ENCODE results near the gene SMKR1.

SMKR1 gene

DNA sequence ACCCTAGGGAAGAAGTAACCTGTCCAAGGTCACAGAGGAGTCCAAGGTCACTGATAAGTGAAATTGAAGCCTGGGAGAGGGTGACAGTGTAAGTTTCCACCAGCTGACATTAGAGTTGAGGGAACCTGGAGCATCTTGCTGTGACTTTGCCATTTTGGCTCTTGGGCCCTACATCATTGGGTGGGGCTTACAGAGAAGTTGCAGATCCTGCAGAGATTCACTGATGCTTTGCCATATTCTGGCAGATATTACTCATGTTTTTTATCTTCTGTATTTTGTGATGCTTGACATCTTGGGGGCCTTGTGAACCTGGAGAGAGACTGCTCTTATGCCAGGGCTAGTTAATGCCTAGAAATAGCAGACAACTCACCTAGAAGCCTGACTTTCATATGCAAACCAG, 36.5 kb downstream of the SMKR1 start:
- Histone ChIP-seq H3K27ac (replicated peaks) (no peak overlapping the region), H3K27me3 (ENCODE audit: insufficient read depth, poor library complexity, severe bottlenecking) (no peaks in the 10 kb centered on the region), H3K4me3 (replicated peaks; ENCODE audit: insufficient read depth, low read length) (no peak overlapping the region)
- TF ChIP-seq POLR2AphosphoS5 (IDR thresholded peaks at IDR 0.05; ENCODE audit: low read depth) (no peak), SPI1 (IDR thresholded peaks at IDR 0.05; ENCODE audit: borderline replicate concordance, low read depth) (no peak), GABPA (IDR thresholded peaks at IDR 0.05; ENCODE audit: low read depth) (no peak)
- TF ChIP-seq, protein P1, sequence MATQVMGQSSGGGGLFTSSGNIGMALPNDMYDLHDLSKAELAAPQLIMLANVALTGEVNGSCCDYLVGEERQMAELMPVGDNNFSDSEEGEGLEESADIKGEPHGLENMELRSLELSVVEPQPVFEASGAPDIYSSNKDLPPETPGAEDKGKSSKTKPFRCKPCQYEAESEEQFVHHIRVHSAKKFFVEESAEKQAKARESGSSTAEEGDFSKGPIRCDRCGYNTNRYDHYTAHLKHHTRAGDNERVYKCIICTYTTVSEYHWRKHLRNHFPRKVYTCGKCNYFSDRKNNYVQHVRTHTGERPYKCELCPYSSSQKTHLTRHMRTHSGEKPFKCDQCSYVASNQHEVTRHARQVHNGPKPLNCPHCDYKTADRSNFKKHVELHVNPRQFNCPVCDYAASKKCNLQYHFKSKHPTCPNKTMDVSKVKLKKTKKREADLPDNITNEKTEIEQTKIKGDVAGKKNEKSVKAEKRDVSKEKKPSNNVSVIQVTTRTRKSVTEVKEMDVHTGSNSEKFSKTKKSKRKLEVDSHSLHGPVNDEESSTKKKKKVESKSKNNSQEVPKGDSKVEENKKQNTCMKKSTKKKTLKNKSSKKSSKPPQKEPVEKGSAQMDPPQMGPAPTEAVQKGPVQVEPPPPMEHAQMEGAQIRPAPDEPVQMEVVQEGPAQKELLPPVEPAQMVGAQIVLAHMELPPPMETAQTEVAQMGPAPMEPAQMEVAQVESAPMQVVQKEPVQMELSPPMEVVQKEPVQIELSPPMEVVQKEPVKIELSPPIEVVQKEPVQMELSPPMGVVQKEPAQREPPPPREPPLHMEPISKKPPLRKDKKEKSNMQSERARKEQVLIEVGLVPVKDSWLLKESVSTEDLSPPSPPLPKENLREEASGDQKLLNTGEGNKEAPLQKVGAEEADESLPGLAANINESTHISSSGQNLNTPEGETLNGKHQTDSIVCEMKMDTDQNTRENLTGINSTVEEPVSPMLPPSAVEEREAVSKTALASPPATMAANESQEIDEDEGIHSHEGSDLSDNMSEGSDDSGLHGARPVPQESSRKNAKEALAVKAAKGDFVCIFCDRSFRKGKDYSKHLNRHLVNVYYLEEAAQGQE (IDR thresholded peaks at IDR 0.05; ENCODE audit: insufficient replicate concordance, low read depth) = no peak
- TF ChIP-seq, protein P2, sequence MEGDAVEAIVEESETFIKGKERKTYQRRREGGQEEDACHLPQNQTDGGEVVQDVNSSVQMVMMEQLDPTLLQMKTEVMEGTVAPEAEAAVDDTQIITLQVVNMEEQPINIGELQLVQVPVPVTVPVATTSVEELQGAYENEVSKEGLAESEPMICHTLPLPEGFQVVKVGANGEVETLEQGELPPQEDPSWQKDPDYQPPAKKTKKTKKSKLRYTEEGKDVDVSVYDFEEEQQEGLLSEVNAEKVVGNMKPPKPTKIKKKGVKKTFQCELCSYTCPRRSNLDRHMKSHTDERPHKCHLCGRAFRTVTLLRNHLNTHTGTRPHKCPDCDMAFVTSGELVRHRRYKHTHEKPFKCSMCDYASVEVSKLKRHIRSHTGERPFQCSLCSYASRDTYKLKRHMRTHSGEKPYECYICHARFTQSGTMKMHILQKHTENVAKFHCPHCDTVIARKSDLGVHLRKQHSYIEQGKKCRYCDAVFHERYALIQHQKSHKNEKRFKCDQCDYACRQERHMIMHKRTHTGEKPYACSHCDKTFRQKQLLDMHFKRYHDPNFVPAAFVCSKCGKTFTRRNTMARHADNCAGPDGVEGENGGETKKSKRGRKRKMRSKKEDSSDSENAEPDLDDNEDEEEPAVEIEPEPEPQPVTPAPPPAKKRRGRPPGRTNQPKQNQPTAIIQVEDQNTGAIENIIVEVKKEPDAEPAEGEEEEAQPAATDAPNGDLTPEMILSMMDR (IDR thresholded peaks at IDR 0.05; ENCODE audit: insufficient read depth, low read length) = no peak
- DNase-seq (ENCODE audit: low read depth in 1 of 2, low spot score in 1 of 2) = no peak

DNA sequence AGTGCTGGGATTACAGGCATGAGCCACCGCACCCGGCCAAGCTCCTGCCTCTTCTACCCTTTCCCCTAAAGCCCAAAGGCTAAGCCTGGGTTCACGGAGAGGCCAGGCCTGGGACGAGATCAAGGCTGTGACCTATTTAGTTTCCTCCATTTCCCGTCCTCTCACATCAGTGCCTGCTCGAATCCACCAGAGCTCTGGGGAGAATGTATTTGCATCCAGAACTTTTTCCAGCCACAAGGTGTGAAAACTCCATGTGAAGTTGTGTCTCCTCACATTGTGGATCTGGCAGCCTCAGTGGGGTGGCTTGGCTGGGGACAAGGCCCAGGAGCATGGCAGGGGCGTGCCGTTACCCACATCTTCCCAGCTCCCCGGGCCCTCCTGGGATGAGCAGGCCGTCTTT, 38.0 kb downstream of the SMKR1 start:
- H3K27me3 ChIP-seq (ENCODE audit: insufficient read depth, poor library complexity, severe bottlenecking) = no peaks in the 10 kb centered on the region
- TF ChIP-seq, protein P1 (IDR thresholded peaks at IDR 0.05; ENCODE audit: insufficient replicate concordance, low read depth) = no peak
- TF ChIP-seq POLR2AphosphoS5 (IDR thresholded peaks at IDR 0.05; ENCODE audit: low read depth) = no peak
- TF ChIP-seq, protein P2 (IDR thresholded peaks at IDR 0.05; ENCODE audit: insufficient read depth, low read length) = no peak
- no peak for TF ChIP-seq GABPA (IDR thresholded peaks at IDR 0.05; ENCODE audit: low read depth)
- no peak for TF ChIP-seq SPI1 (IDR thresholded peaks at IDR 0.05; ENCODE audit: borderline replicate concordance, low read depth)
- no peak for DNase-seq (ENCODE audit: low read depth in 1 of 2, low spot score in 1 of 2)
- no peak overlapping the region for H3K27ac ChIP-seq (replicated peaks)
- H3K4me3 ChIP-seq (replicated peaks; ENCODE audit: insufficient read depth, low read length) = no peak overlapping the region

DNA sequence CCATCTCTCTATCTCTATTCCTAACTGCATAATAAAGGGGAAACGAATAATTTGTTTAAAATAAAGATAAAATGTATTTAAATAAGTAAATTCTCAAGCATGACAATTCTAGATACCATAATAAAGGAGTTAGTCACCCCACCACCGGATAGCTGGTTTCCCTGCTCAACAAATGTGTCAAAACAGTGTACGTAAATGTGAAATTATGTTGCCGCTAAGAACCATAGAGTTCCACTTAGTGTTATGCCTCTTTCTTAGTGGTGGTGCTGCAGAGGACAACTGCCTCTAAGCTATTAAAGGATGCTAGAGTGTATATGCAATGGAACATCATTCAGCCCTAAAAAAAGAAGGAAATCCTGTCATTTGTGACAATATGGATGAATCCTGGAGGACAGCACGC, 42.4 kb downstream of the SMKR1 start:
- Histone ChIP-seq H3K27ac (replicated peaks) (no peak overlapping the region), H3K4me3 (replicated peaks; ENCODE audit: insufficient read depth, low read length) (no peak overlapping the region), H3K27me3 (ENCODE audit: insufficient read depth, poor library complexity, severe bottlenecking) (no peaks in the 10 kb centered on the region)
- TF ChIP-seq, protein P1 (IDR thresholded peaks at IDR 0.05; ENCODE audit: insufficient replicate concordance, low read depth) = no peak
- TF ChIP-seq SPI1 (IDR thresholded peaks at IDR 0.05; ENCODE audit: borderline replicate concordance, low read depth) = no peak
- no peak for TF ChIP-seq GABPA (IDR thresholded peaks at IDR 0.05; ENCODE audit: low read depth)
- no peak for TF ChIP-seq POLR2AphosphoS5 (IDR thresholded peaks at IDR 0.05; ENCODE audit: low read depth)
- TF ChIP-seq, protein P2 (IDR thresholded peaks at IDR 0.05; ENCODE audit: insufficient read depth, low read length) = no peak
- DNase-seq (ENCODE audit: low read depth in 1 of 2, low spot score in 1 of 2) = no peak
